GM19438 (cell line): Measurements from ENCODE around the gene VTI1B.
A peak's percentile ranks its signal among the peaks of the same experiment; 100 is the strongest.

Experiments
- ATAC-seq: cut with Tn5 transposase; IDR thresholded peaks from one replicate; pipeline ENCODE4 v1.9.1; 2021; ENCODE audit warnings: low read depth; ENCODE audit not compliant: unreplicated experiment

Gene VTI1B

DNA sequence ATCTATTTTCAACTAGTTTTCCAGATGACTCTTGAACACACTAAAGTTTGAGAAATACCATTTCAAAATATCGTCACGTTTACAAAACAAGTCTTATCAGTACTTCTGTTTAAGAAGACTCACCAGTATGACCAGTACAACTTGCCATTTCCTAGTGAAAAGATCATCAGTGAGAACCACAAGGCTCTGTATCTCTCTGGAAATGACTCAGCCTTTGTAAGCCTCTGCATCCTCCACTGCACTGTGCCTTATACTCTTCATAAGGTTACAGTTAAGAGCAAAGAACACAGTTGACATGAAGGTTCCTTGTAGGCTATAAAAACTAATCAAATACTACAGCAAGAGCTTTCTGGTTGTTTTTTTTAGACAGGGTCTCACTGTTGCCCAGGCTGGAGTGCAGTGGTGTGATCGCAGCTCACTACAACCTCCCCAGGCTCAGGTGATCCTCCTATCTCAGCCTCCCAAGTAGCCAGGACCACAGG is 5.7 kb upstream of the VTI1B start:
- peak; percentile 97 for ATAC-seq

DNA sequence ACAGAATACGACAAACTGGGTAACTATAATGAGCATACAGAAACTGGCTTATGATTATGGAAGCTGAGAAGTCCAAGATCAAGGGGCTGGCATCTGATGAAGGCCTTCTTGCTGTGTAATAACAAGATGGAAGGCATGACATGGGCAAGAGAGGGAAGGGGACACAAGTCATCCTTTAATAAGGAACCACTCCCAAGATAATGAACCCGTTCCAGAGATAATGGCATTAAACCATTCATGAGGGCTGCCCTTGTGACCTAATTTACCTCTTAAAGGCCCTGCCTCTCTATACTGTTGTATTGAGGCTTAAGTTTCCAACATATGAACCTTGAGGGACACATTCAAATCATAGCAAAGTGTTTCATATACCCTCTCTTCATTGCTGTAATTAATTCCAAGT is 4.6 kb upstream of the VTI1B start:
- ATAC-seq = no peak

DNA sequence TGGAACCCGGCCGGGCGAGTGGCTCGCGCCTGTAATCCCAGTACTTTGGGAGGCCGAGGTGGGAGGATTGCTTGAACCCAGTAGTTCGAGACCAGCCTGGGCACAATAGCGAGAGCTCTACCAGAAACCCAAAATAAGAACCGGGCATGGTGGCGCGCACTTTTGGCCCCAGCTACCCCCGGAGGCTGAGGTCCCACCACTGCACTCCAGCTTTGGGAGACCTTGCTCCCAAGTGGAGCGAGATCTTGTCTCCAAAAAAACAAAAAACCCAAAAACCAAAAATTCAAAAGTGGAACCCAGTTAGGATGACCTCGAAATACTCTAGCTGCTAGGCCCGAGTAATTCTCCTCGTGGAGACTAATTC is 769 bp upstream of the VTI1B start:
- no peak for ATAC-seq

DNA sequence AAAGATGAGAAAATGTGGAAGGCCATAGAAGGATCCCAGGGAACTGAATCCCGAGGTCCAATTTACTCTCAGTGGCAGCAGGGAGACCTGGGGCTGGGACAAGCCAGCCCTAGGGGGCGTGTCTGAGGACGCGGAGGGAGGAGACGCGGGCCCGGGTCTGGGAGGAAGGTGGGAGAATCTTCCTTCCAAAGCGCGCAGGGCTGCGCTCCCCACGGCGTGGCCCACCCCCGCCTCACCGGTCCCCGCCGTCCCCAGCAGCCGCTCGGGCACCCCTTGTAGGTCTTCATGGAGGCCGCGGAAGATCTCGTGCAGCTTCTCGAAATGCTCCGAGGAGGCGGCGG is 323 bp downstream of the VTI1B start:
- ATAC-seq = peak; percentile 47

DNA sequence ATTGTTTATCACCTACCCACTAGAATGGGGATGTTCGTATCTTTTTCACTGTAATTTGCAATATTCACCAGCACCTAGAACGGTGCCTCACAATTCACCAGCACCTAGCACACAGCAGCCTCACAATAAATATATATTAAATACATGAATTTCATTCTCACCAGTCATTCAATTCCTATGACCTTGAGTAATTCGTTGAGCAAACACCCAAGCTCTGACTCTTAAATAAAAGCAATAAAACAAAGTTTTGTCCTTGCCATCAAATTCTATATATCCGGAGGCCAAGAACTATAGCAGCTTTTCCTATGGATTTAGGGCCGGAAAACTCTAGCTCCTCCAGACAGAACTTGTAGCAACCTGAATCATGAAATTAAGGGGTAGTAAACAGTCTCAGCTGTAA is 981 bp downstream of the VTI1B start:
- no peak for ATAC-seq

GRCh38 chr14:67668559-67668958 is 5.9 kb downstream of the VTI1B start:
- no peak for ATAC-seq

DNA sequence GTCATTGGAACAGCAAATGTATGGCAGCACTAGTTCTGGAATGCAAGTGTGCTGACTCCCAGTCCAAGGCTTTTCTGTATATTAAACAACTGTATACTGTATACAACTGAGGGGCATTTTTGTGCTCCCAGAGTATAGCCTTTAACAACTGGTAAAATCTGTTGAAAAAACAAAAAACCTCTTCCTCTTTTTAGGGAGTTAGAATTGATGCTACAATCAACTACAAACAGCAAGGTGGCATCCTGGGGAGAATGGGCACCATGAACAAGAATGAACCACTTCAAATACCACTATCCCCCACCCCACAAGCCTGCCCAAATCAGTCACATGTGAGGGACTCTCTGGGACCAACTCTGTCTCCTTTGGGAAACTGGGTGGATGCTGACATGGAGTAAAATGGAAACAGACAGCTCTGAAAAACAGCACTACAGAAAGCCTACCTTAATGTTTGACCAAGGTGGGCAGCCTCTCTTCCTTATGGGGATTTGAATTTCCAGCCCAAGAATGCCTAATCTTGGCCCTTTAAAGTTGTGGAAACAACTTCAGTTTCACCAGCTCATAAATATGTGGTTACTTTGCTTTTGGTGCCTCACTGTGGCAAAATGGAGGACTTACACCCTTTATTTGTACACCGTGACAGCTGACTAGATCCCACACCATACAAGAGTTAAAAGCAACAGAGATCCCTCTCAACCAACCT is 7.5 kb downstream of the VTI1B start:
- no peak for ATAC-seq

GRCh38 chr14:67665868-67666267 is 8.6 kb downstream of the VTI1B start:
- no peak for ATAC-seq

- ATAC-seq = no peak
Observed at GRCh38 chr14:67663633-67664032, 10.8 kb downstream of the VTI1B start.

- no peak for ATAC-seq
Observed at GRCh38 chr14:67653651-67654280, 20.7 kb downstream of the VTI1B start.

DNA sequence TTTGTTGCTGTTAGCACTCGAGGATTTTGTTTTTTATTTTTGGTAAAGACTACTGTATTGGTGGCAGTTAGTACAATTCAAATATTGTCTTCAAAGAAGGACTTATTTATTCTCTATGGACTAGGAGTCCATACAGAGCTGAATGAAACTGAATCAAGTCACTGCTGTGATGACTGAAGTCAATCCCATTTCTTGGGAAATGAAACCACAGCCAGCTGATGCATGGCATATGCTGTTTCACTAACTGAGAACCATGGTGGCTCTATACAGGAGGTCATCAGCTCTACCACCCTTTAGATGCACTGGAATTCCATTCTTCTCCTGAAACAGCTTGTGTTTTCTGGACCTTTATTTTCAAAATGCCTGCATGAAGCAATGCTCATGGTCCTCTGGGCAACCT is 22.2 kb downstream of the VTI1B start:
- ATAC-seq = no peak

- no peak for ATAC-seq
Observed at GRCh38 chr14:67650694-67651093, 23.7 kb downstream of the VTI1B start.

DNA sequence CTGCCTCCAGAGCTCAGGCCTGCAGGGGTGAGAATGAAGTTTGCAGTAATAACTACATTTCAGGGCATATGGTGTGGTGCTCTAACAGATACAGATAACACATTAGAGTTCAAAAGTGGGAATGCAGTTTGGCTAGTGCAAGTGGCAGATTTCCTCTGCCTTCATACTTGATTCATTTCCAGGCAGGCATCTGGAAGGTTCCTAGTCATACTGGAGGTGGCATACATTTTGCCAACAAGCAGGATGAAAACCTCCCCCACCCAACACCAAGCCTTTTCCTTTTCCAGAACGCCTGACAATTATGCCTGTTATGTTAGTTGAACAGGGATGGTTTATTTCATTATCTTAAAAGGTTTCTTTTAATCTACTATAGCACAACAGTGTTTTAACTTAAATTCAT is 24.3 kb downstream of the VTI1B start:
- ATAC-seq = no peak

DNA sequence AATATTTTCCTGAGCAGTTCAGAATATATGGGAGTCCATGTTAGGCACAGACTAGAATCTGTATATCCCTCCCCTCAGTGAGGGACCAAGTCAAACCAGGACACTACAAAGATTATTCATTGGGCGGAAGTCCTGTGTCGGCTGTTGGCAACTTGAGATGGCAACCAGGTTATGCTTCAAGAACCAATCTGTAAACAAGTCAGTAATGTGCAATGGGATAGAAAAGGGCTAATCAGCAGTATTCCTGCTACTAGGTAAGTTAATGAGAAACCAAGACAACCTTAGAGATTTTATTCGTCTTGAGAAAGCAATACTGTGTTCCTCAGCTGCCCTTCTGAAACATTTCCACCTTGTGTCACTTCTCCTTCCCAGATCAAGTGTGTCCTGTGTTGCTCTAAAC is 28.3 kb downstream of the VTI1B start:
- no peak for ATAC-seq

DNA sequence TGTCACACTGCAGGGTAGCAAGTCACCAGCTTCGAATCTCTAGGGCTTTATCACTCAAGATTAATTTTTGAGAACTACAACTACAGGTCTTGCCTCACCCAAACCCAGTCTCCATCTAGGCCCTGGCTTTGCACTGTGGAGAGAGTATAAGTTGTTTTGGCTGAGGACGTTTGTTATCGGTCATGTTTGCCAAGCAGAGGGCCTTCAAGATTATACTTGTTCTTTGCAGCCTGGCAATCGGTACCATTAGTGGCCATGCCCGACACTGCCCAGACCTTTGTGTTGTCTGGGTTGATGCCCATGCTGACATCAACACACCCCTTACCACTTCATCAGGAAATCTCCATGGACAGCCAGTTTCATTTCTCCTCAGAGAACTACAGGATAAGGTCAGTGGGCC is 29.0 kb downstream of the VTI1B start:
- ATAC-seq = no peak

DNA sequence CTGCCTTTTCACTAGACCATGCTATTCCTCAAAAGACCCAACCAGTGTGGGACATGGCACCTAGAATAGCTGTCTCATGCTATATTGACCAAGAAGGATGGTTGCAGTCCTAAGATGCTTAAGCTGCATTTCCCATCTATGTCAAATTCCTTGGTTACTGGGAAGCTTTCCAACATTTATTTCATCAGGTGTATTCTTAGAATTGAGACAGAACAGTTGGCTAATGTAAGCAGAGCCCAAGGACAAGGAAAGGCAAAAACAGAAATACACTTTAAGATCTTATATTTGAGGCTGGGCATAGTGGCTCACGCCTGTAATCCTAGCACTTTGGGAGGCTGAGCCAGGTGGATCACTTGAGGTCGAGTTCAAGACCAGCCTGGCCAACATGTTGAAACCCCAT is 30.0 kb downstream of the VTI1B start:
- ATAC-seq = no peak

- ATAC-seq = no peak
Observed at GRCh38 chr14:67643713-67644112, 30.7 kb downstream of the VTI1B start.

DNA sequence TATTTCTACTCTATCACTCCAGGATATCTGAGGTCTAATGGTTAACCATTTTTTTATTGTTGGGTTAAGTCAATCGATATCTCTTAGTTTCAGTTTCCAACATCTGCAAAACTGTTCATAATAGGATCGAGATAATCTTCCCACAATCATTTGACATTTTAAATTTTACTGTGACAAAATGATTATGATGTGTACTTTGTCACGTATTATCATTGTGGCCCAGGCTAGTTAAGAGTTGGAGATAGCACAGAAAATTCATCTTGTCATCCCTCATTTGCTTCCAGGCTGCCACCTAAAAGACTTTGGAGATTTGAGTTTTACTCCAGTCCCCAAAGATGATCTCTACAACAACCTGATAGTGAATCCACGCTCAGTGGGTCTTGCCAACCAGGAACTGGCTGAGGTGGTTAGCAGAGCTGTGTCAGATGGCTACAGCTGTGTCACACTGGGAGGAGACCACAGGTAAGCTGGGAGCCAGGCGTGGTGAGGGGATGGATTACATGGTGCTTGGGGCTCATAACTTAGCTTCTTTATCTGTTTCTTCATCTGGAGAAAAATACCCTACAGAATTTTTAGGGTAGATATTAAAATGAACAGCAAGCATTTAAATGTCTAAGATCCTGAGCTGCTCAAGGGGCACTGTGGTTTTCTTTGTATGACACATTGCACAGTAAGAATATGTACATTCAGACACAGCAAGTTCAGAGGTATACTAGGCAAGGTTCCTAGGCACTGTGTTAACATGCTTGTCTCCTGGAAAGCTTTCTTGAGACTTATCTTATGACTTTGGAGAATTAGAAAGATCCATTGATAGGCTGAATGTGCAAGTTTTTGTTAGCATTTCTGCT is 32.3 kb downstream of the VTI1B start:
- no peak for ATAC-seq

GRCh38 chr14:67641480-67641879 is 33.0 kb downstream of the VTI1B start:
- no peak for ATAC-seq

DNA sequence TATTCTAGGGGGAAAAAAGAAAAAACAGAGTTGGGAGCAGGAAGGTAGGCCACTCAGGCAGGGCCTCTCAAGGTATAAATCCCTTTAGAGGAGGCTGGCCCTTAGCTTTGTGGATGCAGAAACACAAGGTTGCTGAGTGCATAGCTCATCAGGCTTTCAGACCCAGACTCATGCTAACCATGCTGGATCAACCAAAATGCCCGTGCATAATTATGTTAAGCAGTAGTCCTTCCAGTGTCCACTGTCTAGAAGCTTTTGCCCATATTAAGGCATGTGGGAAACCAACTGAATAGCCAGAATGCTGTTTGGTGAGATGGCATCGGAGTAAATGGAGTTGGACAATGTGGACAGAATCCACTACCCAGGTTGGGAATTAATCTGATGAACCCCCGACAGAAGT is 35.8 kb downstream of the VTI1B start:
- ATAC-seq = no peak

DNA sequence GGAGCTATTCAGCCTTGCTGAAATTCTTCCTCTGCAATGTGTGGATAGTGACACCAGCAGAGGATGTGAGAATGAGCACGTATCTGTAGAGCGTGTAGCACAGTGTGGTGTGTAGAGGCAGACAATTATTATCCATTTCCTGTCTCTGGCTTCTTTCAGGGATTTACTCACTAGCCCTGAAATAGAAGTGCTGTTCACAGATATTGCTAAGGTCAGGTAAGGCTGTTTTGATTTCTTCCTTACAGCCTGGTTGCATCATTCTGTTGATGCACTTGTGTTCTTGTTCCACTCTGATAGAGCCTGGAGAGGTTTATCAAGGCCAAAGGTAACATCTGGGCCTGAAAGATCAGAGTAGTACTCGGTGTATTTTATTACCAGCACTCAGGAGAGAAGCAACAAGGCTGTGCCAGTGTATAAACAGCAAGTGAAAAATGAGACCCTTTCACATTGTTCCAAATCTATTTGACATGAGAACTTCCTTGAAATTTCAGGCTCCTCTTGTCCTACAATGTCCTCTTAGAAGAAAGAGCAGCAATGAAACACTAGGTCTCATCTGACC is 38.0 kb downstream of the VTI1B start:
- no peak for ATAC-seq
